Tibial artery (tissue), 4 donors: ENCODE measurements around the gene CNGA4.

Source experiments
- DNase-seq, 2 donors: peaks; one replicate each; pipeline ENCODE4 v3.0.0-alpha.2; 2019
- H3K27ac ChIP-seq, 2 donors: fragments of 200-600 bp; sonication (generic) in 1 of 2; 1 replicate in 1 of 2; 2 replicates in 1 of 2; pipeline ENCODE4 v1.5.1; 2018 to 2019; ENCODE audit warnings: mild to moderate bottlenecking in 1 of 2
- H3K27me3 ChIP-seq, 2 donors: fragments of 200-600 bp; sonication (generic) in 1 of 2; one replicate each; pipeline versions ENCODE4 v1.5.1 to v1.6.0; 2016 to 2019
- H3K36me3 ChIP-seq, 3 donors: fragments of 200-600 bp; sonication (generic) in 2 of 3; one replicate each; pipeline ENCODE4 v1.5.1; 2016 to 2019; ENCODE audit warnings: mild to moderate bottlenecking in 2 of 3
- H3K4me1 ChIP-seq, 4 donors: fragments of 200-600 bp; sonication (generic) in 2 of 4; 1 replicate in 3 of 4; 2 replicates in 1 of 4; pipeline ENCODE4 v1.5.1; 2016 to 2019
- H3K4me3 ChIP-seq, 2 donors: fragments of 200-600 bp; sonication (generic) in 1 of 2; 1 replicate in 1 of 2; 2 replicates in 1 of 2; pipeline ENCODE4 v1.5.1; 2018 to 2019; ENCODE audit warnings: mild to moderate bottlenecking in 2 of 2
- H3K9me3 ChIP-seq, 3 donors: fragments of 200-600 bp; sonication (generic) in 1 of 3; one replicate each; pipeline ENCODE4 v1.5.1; 2016 to 2019
- CTCF ChIP-seq, 2 experiments: fragments of 200-600 bp in 1 of 2; fragments of 450-650 bp in 1 of 2; IDR thresholded peaks; one replicate each; pipeline ENCODE4 v1.5.1; 2017 to 2019; ENCODE audit warnings: antibody characterized with exemption in 2 of 2, mild to moderate bottlenecking in 1 of 2, moderate library complexity in 1 of 2
- intact Hi-C: fragments of 100-400 bp; cut with DNase I; formaldehyde crosslinking; loops from one replicate; pipeline ENCODE4 v1.15.0; 2023; ENCODE audit warnings: low total_unique reads

The CNGA4 gene

GRCh38 chr11:6233984-6234386 lies 4.9 kb upstream of the CNGA4 start:
- Histone ChIP-seq H3K4me3 (peak overlapping the region; percentile 78 to 81), H3K27ac (peak overlapping the region; percentile 82 to 87), H3K27me3 (no peaks in the 10 kb centered on the region), H3K9me3 (no peaks in the 10 kb centered on the region), H3K4me1 (peaks cover 0 to 18% (median 14%) of the 10 kb centered on the region in 4 donors), H3K36me3 (no peaks in the 10 kb centered on the region)
- intact Hi-C loops = no loop called here
- no peak for DNase-seq
- no peak for TF ChIP-seq CTCF (IDR thresholded peaks at IDR 0.05)

- intact Hi-C loops = no loop called here
- no peaks in the 10 kb centered on the region for H3K9me3 ChIP-seq
- H3K27me3 ChIP-seq = no peaks in the 10 kb centered on the region
- TF ChIP-seq CTCF (IDR thresholded peaks at IDR 0.05) = no peak
- H3K27ac ChIP-seq = peak within 1 kb of the TSS; percentile 84 to 87
- H3K4me1 ChIP-seq = peaks cover 0 to 18% (median 14%) of the 10 kb centered on the region in 4 donors
- peak; percentile 100 for DNase-seq
- H3K36me3 ChIP-seq = no peaks in the 10 kb centered on the region
- H3K4me3 ChIP-seq = peak within 1 kb of the TSS; percentile 78 to 81
Observed at GRCh38 chr11:6234387-6235107, 4.3 kb upstream of the CNGA4 start, which contains the start of gene FHIP1B. TSS of gene FHIP1B (minus strand) at chr11:6234636. CDS start at chr11:6224516, 10,120 bp downstream.

GRCh38 chr11:6237266-6237665 lies 1.6 kb upstream of the CNGA4 start:
- no peak overlapping the region for H3K4me3 ChIP-seq
- no peaks in the 10 kb centered on the region for H3K9me3 ChIP-seq
- H3K27ac ChIP-seq = no peak overlapping the region
- TF ChIP-seq CTCF (IDR thresholded peaks at IDR 0.05) = no peak
- DNase-seq = no peak
- H3K4me1 ChIP-seq = peaks cover 0 to 16% (median 13%) of the 10 kb centered on the region in 4 donors
- H3K36me3 ChIP-seq = no peaks in the 10 kb centered on the region
- H3K27me3 ChIP-seq = peaks cover 0 to 5% of the 10 kb centered on the region in 2 donors
- intact Hi-C loops = no loop called here

GRCh38 chr11:6237761-6238302 lies 1.1 kb upstream of the CNGA4 start:
- no peaks in the 10 kb centered on the region for H3K36me3 ChIP-seq
- intact Hi-C loops = no loop called here
- TF ChIP-seq CTCF (IDR thresholded peaks at IDR 0.05) = no peak

GRCh38 chr11:6240139-6240538 lies 1.2 kb downstream of the CNGA4 start:
- Histone ChIP-seq H3K27me3 (peaks cover 0 to 5% of the 10 kb centered on the region in 2 donors), H3K9me3 (no peaks in the 10 kb centered on the region), H3K27ac (no peak overlapping the region), H3K4me1 (peaks cover 0 to 6% (median 0%) of the 10 kb centered on the region in 4 donors), H3K4me3 (no peak overlapping the region), H3K36me3 (no peaks in the 10 kb centered on the region)
- no peak for TF ChIP-seq CTCF (IDR thresholded peaks at IDR 0.05)
- intact Hi-C loops = no loop called here
- DNase-seq = no peak

More at GRCh38 chr11:6237761-6238302, 1.1 kb upstream of the CNGA4 start:
- Histone ChIP-seq H3K27ac (no peak overlapping the region), H3K9me3 (no peaks in the 10 kb centered on the region), H3K27me3 (peaks cover 0 to 5% of the 10 kb centered on the region in 2 donors), H3K4me1 (peaks cover 0 to 16% (median 11%) of the 10 kb centered on the region in 4 donors), H3K4me3 (no peak overlapping the region)
- DNase-seq = no peak
